ENCODE measurements around the gene PSTPIP1. TPM values are rescaled to one million over a fixed set of nuclear protein-coding genes. Genes with fewer than 3 reads are reported as not detected.
A peak's percentile ranks its signal among the peaks of the same experiment; 100 is the strongest.

Gene PSTPIP1
- total and polyA plus RNA-seq, 10 of the 15 experiments (the other 5 are each of a cell fraction or from before 2014, with no cell fraction given): 0.50 to 29.3 (median 14.5) TPM

GRCh38 chr15:77021088-77021481 is 26.2 kb downstream of the PSTPIP1 start:
- CTCF ChIA-PET: interaction anchor here (1.5 to 17.4 kb wide), 6 partner anchors 7 to 48 kb away, joined by 3 to 483 read pairs (median 28); no protein-coding TSS in a partner anchor
- POLR2A ChIA-PET: interaction anchor here (5.9 kb wide), 1 partner anchor 33 kb away, joined by 39 read pairs; no protein-coding TSS in a partner anchor
- Histone ChIP-seq H4K20me1 (ENCODE audit: control insufficient read depth, insufficient read depth) (no peaks in the 10 kb centered on the region), H3K4me2 (ENCODE audit: control insufficient read depth, insufficient read depth) (no peak overlapping the region), H3K36me3 (ENCODE audit: control insufficient read depth in 2 of 2, insufficient read depth in 2 of 2, low read length in 1 of 2) (no peaks in the 10 kb centered on the region), H3K79me2 (ENCODE audit: control insufficient read depth, insufficient read depth, low read length) (no peaks in the 10 kb centered on the region), H3K27ac (ENCODE audit: control insufficient read depth, insufficient read depth) (no peak overlapping the region), H3K4me1 (ENCODE audit: control insufficient read depth, insufficient read depth, low read length) (peaks cover 38% of the 10 kb centered on the region), H3K27me3 (replicated peaks in 1 of 2; ENCODE audit: control insufficient read depth in 2 of 2, insufficient read depth in 2 of 2, low read length in 1 of 2) (no peaks in the 10 kb centered on the region), H2AFZ (ENCODE audit: control insufficient read depth, low read depth, low read length) (no peak overlapping the region), H3K9me3 (replicated peaks; ENCODE audit: control insufficient read depth, insufficient read depth, low read length) (no peaks in the 10 kb centered on the region), H3K4me3 (no peak overlapping the region), H3K9ac (ENCODE audit: control insufficient read depth, insufficient read depth, low read length) (no peak overlapping the region)
- FAIRE-seq: no peak
- RAD21 ChIA-PET (ENCODE audit: unreplicated experiment): interaction anchor here (1.9 to 15.5 kb wide), 2 partner anchors 43 to 161 kb away, joined by 9 to 259 read pairs; no protein-coding TSS in a partner anchor
- DNase-seq (ENCODE audit: low read depth, low spot score): no peak
- peak; percentile 20; the same call in 2 of the 3 replicates for ATAC-seq
- in situ Hi-C loops (cut with MboI) (no loop called here), intact Hi-C loops (cut with micrococcal nuclease; ENCODE audit: unreplicated experiment) (no loop called here)
- TF ChIP-seq RUNX3 (IDR thresholded peaks at IDR 0.05; ENCODE audit: low read length) (0 out of 2 replicates have a peak, but pooled peaks have one; percentile 34), NR2F1 (conservative IDR thresholded peaks at IDR 0.05) (peak; percentile 14; the same call in 1 of the 2 replicates), CHD2 (IDR thresholded peaks at IDR 0.05; ENCODE audit: borderline replicate concordance, low read depth, low read length) (no peak), ZNF217 (IDR thresholded peaks at IDR 0.05) (0 out of 2 replicates have a peak, but pooled peaks have one; percentile 28)
- 72% methylated on average over 7 of the region's 9 CpGs for WGBS (ENCODE audit: insufficient coverage, insufficient replicate concordance, low lambda C conversion rate, missing lambda C conversion rate)
- BruUV-seq (replicated peaks): no TSS peak
- SMC1A ChIA-PET (ENCODE audit: uncharacterized antibody, unreplicated experiment): interaction anchor here (1.8 to 22.2 kb wide), 2 partner anchors 11 to 47 kb away, joined by 10 to 375 read pairs; no protein-coding TSS in a partner anchor

DNA sequence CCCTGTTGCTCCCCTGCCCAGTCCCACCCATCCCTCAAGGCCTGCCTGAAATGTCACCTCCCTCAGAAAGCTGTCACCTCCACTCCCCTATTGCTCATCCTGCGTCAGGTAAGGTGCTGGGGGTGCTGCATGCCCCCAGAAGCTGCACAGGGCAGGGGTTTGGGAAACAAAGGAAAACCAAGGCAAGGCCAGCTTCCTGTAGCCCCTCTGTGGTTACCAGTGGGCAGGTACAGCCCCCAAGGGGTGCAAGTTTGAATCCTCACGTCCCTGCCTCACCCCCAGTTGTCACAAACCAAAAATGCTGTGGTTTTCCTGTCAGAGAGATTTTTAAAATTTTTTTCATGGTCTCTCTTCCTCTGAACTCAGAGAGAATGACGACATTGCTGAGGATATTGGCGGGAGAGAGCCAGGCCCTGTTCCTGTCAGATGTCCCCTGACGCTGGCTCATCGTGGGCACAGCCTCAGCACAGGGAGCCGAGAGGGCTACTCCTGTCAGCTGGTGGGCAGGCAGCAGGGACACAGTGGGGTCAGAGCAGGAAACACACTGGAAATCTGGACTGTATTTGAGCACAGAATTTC is 27.0 kb downstream of the PSTPIP1 start:
- H3K4me3 ChIP-seq: no peak overlapping the region
- ChIA-PET POLR2A (interaction anchor here (1.0 to 5.9 kb wide), 4 partner anchors 9 to 38 kb away, joined by 3 to 39 read pairs (median 6); no protein-coding TSS in a partner anchor), SMC1A (ENCODE audit: uncharacterized antibody, unreplicated experiment) (interaction anchor here (0.6 to 22.2 kb wide), 12 partner anchors 9 to 166 kb away, joined by 3 to 375 read pairs (median 6); partner anchors contain the start of gene PSTPIP1), CTCF (interaction anchor here (0.9 to 17.4 kb wide), 20 partner anchors 8 to 522 kb away, joined by 3 to 483 read pairs (median 6); partner anchors contain the start of gene PSTPIP1), RAD21 (ENCODE audit: unreplicated experiment) (interaction anchor here (0.5 to 15.5 kb wide), 7 partner anchors 9 to 160 kb away, joined by 3 to 259 read pairs (median 9); partner anchors contain the start of gene PSTPIP1)
- in situ Hi-C loops (cut with MboI) (no loop called here), intact Hi-C loops (cut with micrococcal nuclease; ENCODE audit: unreplicated experiment) (no loop called here)
- H3K4me1 ChIP-seq (ENCODE audit: control insufficient read depth, insufficient read depth, low read length): peaks cover 38% of the 10 kb centered on the region
- H3K36me3 ChIP-seq (ENCODE audit: control insufficient read depth in 2 of 2, insufficient read depth in 2 of 2, low read length in 1 of 2): no peaks in the 10 kb centered on the region
- no peaks in the 10 kb centered on the region for H3K9me3 ChIP-seq (replicated peaks; ENCODE audit: control insufficient read depth, insufficient read depth, low read length)
- FAIRE-seq (peak; percentile 74), ATAC-seq (peak; percentile 10; the same call in 1 of the 3 replicates), DNase-seq (ENCODE audit: low read depth, low spot score) (no peak)
- H3K79me2 ChIP-seq (ENCODE audit: control insufficient read depth, insufficient read depth, low read length): no peaks in the 10 kb centered on the region
- H3K27ac ChIP-seq (ENCODE audit: control insufficient read depth, insufficient read depth): peak overlapping the region; percentile 59
- H3K4me2 ChIP-seq (ENCODE audit: control insufficient read depth, insufficient read depth): peak overlapping the region; percentile 54
- WGBS (ENCODE audit: insufficient coverage, insufficient replicate concordance, low lambda C conversion rate, missing lambda C conversion rate): 58% methylated on average over 7 of the region's 7 CpGs
- no peaks in the 10 kb centered on the region for H3K27me3 ChIP-seq (replicated peaks in 1 of 2; ENCODE audit: control insufficient read depth in 2 of 2, insufficient read depth in 2 of 2, low read length in 1 of 2)
- H3K9ac ChIP-seq (ENCODE audit: control insufficient read depth, insufficient read depth, low read length): peak overlapping the region; percentile 7; the same call in 1 of the 2 replicates
- BruUV-seq (replicated peaks): no TSS peak
- H4K20me1 ChIP-seq (ENCODE audit: control insufficient read depth, insufficient read depth): no peaks in the 10 kb centered on the region
- H2AFZ ChIP-seq (ENCODE audit: control insufficient read depth, low read depth, low read length): peak overlapping the region; percentile 45
- peak; percentile 82 for TF ChIP-seq ATF7 (IDR thresholded peaks at IDR 0.05; ENCODE audit: low read depth)
- peak; percentile 48; the same call in 1 of the 2 replicates for TF ChIP-seq EED (IDR thresholded peaks at IDR 0.05; ENCODE audit: low read depth)
- TF ChIP-seq ASH2L (IDR thresholded peaks at IDR 0.05; ENCODE audit: borderline replicate concordance, low read depth): no peak
- no peak for TF ChIP-seq MTA2 (IDR thresholded peaks at IDR 0.05; ENCODE audit: low read depth)
- no peak for TF ChIP-seq CHD4 (IDR thresholded peaks at IDR 0.05)
- no peak for TF ChIP-seq ESRRA (IDR thresholded peaks at IDR 0.05; ENCODE audit: low read length)
- TF ChIP-seq ZNF687 (IDR thresholded peaks at IDR 0.05): 0 out of 2 replicates have a peak, but pooled peaks have one; percentile 30
- TF ChIP-seq RFX5 (IDR thresholded peaks at IDR 0.05; ENCODE audit: low read depth, low read length): no peak
- TF ChIP-seq BACH1 (IDR thresholded peaks at IDR 0.05; ENCODE audit: borderline replicate concordance): no peak
- TF ChIP-seq BMI1 (IDR thresholded peaks at IDR 0.05; ENCODE audit: borderline replicate concordance): no peak
